Muscle of back (tissue), 11 donors: ENCODE results near the gene OSTF1. TPM values are rescaled to one million over a fixed set of nuclear protein-coding genes. Genes with fewer than 3 reads are reported as not detected.

ENCODE experiments used
- DNase-seq, 3 donors: peaks; one replicate each; pipeline versions ENCODE4 v3.0.0 to v3.0.0-alpha.2; 2013
- polyA plus RNA-seq, 10 donors: library from polyadenylated mRNA; unstranded; fragments of 120-200 nt; gene quantifications; one replicate each; pipeline ENCODE4 v1.2.1, GENCODE V29; 2013; ENCODE audit not compliant: insufficient read length in 10 of 10

Gene OSTF1
- polyA plus RNA-seq, 10 donors, result 18.4 to 25.4 (median 21.0) TPM

GRCh38 chr9:75116306-75116705 is 28.0 kb downstream of the OSTF1 start:
- no peak for DNase-seq

- DNase-seq, result no peak
Measured at GRCh38 chr9:75117564-75117963, 29.2 kb downstream of the OSTF1 start.

- no peak for DNase-seq
Measured at GRCh38 chr9:75120686-75121085, 32.4 kb downstream of the OSTF1 start.

- DNase-seq, result no peak
Measured at GRCh38 chr9:75121914-75122558, 33.7 kb downstream of the OSTF1 start.

- no peak for DNase-seq
Measured at GRCh38 chr9:75123696-75124095, 35.4 kb downstream of the OSTF1 start.

- DNase-seq, result no peak
Measured at GRCh38 chr9:75128535-75128934, 40.2 kb downstream of the OSTF1 start.

GRCh38 chr9:75130172-75130571 is 41.9 kb downstream of the OSTF1 start:
- no peak for DNase-seq

GRCh38 chr9:75130621-75131230 is 42.4 kb downstream of the OSTF1 start:
- DNase-seq, result no peak

- no peak for DNase-seq
Measured at GRCh38 chr9:75131700-75132099, 43.4 kb downstream of the OSTF1 start.

GRCh38 chr9:75132244-75132643 is 43.9 kb downstream of the OSTF1 start:
- DNase-seq, result no peak

GRCh38 chr9:75133396-75133795 is 45.1 kb downstream of the OSTF1 start:
- no peak for DNase-seq

GRCh38 chr9:75134495-75134894 is 46.2 kb downstream of the OSTF1 start:
- DNase-seq, result no peak

GRCh38 chr9:75138260-75139040 is 50.1 kb downstream of the OSTF1 start:
- DNase-seq, result no peak

GRCh38 chr9:75139201-75139600 is 50.9 kb downstream of the OSTF1 start:
- no peak for DNase-seq

GRCh38 chr9:75140261-75140660 is 51.9 kb downstream of the OSTF1 start:
- no peak for DNase-seq

GRCh38 chr9:75142202-75142601 is 53.9 kb downstream of the OSTF1 start:
- no peak for DNase-seq

GRCh38 chr9:75146229-75146628 is 57.9 kb downstream of the OSTF1 start:
- no peak for DNase-seq

GRCh38 chr9:75147638-75148037 is 59.3 kb downstream of the OSTF1 start:
- DNase-seq, result no peak

GRCh38 chr9:75148561-75148960 is 60.2 kb downstream of the OSTF1 start:
- peak in 2 of 3 donors; percentile 22 to 73 for DNase-seq

- peak in 1 of 3 donors; percentile 11 for DNase-seq
Measured at GRCh38 chr9:75149841-75150241, 61.5 kb downstream of the OSTF1 start.

- DNase-seq, result no peak
Measured at GRCh38 chr9:75150512-75150911, 62.2 kb downstream of the OSTF1 start.

GRCh38 chr9:75152416-75152815 is 64.1 kb downstream of the OSTF1 start:
- DNase-seq, result no peak

- no peak for DNase-seq
Measured at GRCh38 chr9:75156858-75157257, 68.5 kb downstream of the OSTF1 start.
